Neural cell (in vitro differentiated cells): ENCODE measurements around the gene PRDM1.

Source experiments
- CTCF ChIP-seq: fragments of 450-650 bp; IDR thresholded peaks from 2 replicates; pipeline ENCODE4 v1.5.1; 2014; ENCODE audit warnings: antibody characterized with exemption, mild to moderate bottlenecking, moderate library complexity; ENCODE audit not compliant: poor library complexity, severe bottlenecking
- EZH2 ChIP-seq: fragments of 200-600, 300-800 bp; shearing (Covaris generic), sonication (generic); IDR thresholded peaks from 2 replicates; pipeline ENCODE4 v1.6.1; 2014; ENCODE audit warnings: antibody characterized with exemption, low read length, borderline replicate concordance, mild to moderate bottlenecking; ENCODE audit not compliant: insufficient read depth, poor library complexity, severe bottlenecking
- POLR2AphosphoS5 ChIP-seq: IDR thresholded peaks from 2 replicates; pipeline ENCODE4 v1.6.1; 2012

DNA sequence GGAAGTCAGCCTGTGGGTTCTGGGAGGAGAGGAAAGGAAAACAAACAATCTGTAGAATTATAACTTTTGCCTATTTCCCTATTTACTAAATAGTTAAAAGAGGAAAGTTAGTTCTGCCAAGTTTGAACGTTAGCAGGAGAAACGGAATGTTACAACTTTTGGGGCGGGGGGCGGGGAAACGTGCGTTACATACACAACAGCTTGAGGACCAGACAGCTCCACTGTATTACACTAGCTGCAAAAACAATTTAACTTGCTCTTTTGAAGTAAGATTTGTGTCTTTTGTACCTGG, 498 bp upstream of the PRDM1 start:
- TF ChIP-seq CTCF (no peak), POLR2AphosphoS5 (no peak), EZH2 (no peak)
